Measurements from ENCODE around the gene ITPKC.

GRCh38 chr19:40685016-40685526, 31.8 kb upstream of the ITPKC start:
- TF ChIP-seq CTCF (IDR thresholded peaks at IDR 0.05) (no peak), POLR2A (IDR thresholded peaks at IDR 0.05) (no peak)
